Stimulated activated CD8-positive, alpha-beta memory T cell treated with anti-CD3 and anti-CD28 coated beads, Interleukin-4, amount 100 ng/mL, for 24 hours (primary cell): ENCODE data around the gene RAMP3.

Experiments
- DNase-seq: peaks from one replicate; pipeline ENCODE4 v3.0.0-alpha.2; 2020; ENCODE audit warnings: low read depth

The RAMP3 gene

DNA sequence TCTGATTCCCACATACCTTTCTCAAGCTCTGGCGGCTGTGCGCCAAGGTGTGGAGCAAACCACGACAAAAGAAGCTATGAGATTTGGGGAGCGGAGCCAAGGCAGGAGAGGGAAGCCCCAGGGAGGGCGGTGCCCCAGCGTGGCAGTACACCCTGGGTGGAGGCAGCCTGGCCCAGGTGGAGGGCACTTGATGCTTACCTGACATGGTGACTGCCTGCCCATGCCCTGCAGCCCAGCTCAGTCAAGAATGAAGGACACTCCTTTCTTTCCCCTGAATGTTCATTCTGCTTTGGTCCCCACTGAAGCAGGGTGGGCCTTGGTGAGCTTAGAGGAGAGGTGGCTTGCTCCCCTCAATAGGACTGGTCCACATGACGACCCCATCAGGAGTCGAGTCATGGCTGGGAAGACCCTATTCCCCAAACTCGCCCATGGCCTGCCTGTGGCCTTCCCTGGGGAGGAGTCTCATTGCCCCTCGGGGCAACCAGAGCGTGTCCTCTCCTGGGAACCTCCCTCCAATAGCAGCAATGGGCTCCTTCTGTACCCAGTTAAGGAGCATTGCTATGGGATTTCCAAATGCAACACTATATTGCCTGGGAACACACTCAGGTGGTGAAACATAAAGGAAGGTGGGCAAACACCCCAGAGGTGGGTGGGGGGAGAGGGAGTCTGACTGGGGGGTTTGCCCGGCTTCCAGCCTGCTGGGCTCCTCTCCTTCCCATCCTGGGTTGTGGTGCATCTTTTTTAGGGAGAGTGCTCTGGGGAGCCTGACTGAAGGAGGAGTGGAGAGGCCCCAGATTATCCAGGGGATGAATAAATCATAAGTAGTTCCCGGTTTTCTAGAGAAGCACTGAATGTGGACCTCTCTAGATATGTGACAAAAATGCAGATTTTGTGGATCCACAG lies 22.7 kb downstream of the RAMP3 start:
- no peak for DNase-seq

DNA sequence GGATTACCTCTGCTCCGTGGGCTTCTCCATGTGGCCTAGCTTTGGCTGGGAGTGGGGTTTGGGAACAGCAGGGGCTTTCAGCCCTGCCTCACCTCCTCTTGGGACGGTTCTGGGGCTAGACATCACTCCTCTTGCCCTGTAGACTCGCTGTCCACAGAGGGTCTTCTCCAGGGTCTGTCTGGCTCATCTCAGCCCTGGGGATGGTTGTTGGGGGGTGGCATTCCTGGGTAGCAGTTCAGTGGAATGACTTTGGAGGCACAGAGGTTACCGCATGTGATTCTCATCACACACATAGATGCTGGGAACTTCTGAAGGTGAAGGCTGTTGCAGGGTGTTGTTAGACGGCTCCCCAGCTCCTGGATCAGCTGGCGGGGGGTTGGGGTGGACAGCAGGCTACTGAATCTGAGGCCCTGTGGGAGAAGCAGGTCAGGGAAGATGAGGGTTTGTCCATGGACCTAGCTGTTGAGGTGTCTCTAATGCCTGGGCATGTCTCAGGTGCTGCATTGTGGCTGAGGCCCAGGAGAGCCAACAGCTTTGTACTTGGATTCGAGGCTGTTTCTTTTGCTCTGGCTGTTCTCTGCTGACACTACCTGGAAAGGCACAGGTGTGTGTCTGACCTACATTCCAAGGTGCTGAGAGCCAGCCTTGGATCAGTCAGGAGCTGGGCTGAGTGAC lies 23.8 kb downstream of the RAMP3 start:
- no peak for DNase-seq

DNA sequence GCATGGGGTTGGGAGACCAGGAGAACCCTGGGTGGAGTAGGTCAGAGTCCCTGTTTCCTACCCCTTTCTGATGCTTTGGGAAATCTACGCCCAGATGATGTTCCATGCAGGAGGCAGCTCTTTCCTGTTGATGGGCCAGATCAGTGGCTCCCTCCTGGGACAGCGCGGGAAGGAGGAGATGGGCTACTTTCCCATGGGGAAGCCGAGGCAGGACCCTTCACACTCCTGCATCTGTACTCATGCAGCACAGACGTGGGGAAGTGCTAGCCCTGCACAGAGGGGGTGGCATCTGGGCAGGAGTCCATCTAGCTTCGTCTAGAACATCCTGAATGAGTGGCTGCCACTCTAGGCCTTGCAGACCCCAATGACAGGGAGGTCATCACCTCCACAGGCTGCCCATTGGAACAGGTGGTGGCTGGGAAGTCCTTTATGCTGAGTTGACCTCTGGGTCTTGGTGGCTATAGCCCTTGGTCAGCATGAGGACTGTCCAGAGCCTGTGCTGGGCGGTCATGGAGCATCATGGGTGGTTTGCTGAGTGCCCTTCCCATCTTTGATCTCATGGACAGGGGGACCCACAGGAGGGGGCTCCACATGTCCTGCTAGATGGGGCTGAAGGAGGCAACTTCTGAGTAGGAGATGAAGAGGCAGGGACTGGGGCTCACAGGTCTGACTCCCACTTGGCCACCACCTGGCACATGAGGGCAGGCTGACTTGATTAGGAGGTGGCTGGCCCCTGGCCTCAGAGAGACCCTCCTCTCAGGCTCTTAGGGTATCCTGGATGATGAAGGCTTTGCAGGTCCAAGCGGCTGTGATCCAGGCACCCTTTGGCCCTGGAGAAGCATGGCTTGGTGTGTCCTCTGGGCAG lies 24.6 kb downstream of the RAMP3 start:
- no peak for DNase-seq

DNA sequence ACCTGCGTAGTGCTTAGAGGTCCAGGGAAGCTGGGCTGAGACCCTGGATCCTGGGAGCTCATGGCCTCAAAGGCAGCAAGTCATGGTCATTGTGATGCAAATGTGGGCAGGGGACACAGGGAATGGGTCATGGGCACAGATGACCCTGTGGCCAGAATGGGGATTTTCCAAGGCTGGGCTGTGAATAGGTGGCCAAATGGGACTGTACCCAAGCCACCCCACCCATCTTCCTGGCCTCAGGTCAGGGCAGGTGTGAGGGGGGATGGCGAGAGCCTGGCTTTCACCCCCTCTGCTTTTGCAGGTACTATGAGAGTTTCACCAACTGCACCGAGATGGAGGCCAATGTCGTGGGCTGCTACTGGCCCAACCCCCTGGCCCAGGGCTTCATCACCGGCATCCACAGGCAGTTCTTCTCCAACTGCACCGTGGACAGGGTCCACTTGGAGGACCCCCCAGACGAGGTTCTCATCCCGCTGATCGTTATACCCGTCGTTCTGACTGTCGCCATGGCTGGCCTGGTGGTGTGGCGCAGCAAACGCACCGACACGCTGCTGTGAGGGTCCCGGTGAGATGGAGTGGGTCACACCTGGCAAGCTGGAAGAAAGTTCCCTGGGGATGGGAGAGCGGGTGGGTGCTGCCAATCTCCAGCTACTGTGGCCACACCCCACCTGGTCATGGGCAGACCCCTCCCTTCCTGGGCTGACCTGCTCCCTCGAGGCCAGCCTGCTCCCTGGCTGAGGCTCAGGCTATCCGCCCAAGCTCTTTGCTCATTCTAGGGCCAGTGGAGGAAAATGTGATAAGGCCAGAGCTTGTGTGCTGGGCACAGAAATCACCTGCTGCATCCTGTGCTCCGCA lies 25.5 kb downstream of the RAMP3 start:
- no peak for DNase-seq

DNA sequence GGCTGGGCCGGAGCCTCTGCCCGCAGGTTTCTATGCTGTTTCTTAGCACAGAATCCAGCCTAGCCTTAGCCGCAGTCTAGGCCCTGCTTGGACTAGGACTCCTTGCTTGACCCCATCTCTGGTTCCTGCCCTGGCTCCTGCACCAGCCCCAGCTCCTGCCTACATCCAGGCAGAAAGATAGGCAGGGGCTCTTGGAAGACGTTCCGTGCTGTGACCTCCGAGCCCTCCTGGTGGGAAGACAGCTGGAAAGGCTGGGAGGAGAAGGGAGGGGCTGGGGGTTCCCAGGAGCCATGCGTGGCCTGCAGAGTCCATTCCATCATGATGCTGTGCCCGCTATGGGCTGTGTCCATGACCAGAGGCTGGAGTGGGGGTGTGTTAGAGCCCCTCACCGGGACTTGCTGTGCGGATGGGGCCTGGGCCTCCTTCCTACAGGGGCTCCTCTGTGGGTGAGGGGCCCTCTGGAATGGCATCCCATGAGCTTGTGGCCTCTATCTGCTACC lies 26.2 kb downstream of the RAMP3 start:
- no peak for DNase-seq

DNA sequence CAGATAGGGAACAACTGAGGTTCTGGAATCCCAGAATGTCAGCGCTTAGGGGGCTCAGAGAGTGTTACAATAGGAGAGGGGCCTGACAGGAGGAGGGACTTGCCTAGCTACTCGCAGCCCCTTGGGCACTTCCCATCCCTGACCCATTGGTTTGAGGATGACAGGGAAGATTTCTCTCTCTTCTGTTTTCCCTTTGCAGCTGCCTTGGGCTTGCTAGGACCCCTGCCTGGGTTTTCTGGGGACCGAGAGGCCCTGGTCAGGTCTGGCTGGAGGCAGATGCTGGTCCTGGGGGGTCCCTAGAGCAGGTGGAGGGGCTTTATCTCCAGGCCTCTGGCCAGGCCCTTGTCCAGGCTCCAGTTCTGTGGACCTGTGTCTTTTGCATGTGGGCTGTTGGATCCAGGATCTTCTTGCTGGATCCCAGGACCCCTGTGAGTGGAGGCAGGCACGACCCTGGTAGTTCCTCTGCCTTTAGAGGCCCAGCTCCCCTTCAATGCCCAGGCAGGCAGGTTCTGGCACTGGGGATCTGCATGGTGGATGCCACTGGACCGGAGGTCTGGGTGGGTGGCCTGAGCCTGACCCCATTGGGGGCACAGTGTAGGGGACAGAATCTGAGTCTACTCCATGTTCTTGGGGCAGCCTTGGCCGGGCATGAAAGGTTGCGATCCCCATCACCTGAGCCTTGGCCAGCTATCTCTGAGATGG lies 26.9 kb downstream of the RAMP3 start:
- no peak for DNase-seq

DNA sequence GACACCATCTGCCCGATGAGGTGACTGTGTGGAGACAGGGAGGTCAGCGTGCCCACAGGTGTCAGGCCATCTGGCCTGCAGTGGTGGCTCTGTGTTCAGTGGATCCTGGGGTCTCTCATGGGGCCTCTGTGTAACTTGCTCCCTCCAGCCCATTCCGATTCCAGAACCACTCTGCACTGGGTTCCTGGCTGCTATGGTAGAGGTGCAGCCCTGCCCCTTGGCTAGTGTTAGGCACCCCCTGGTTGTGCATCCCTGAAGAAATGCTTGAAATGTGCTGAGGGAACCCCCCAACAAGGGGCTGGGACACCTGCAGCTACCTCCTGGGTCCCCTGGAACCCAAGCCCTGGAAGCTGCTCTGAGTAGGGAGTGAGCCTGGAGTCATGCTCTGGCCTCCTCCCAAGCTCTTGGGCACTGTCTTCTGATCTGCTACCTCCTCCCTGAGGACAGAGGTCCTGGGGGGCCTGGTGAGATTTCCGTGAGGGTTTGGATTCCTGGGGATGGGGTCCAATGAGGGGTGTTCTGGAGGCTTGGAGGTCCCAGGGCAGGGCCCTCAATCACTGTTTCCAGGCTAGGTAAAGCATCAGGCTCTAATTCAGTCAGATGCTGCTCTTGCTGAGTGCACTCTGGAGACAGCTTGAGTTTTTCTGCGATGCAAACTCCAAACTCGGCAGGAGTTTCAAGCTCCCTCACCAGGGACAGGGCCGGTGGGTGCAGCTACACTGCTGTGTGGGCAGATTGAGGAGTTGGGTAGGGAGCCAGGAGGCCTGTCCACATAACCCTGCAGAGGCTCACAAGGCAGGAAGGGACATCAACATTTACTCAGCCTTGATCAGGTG lies 27.7 kb downstream of the RAMP3 start:
- no peak for DNase-seq

DNA sequence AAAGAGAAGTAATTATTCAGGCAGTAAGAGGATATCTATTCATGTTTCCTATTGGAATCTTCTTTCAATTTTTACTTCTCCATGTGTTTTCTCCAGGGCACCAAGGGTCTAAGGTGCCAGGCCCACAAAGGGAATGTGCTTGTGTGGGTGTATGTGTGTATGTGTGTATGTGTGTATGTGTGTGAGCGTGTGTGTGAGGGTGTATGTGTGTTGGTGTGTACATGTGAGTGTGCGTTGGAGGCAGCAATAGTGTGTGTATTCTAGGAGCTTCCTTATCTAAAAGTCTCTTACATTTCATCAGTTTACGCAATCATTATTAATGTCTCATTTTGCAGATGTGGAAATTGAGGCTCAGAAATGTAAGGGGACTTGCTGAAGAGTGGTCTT lies 28.3 kb downstream of the RAMP3 start:
- no peak for DNase-seq

DNA sequence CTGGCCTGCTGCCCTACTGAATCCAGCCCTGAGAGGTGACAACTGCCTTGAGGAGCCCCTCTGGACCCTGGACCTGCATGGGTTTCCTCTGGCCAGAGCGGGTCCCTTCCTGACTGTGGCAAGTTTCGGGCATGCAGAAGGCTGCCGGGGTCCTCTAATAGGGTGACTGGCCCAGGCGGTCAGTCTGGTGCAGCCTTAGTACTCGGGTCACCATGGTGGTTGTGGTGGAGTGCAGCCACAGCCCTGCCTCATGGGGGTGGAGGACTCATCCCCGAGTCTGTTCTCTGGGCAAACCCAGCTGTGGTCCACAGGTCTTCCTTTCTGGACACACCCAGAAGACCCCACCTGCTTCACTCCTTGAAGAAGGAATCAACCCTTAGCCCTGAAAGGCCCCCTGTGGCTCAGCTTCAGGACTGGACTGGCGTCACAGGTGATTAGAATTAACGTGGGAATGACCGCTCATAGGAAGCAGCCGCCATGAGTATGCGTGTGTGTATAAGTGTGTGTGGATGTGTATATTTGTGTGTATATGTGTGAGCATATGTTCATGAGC lies 28.7 kb downstream of the RAMP3 start:
- DNase-seq = no peak

DNA sequence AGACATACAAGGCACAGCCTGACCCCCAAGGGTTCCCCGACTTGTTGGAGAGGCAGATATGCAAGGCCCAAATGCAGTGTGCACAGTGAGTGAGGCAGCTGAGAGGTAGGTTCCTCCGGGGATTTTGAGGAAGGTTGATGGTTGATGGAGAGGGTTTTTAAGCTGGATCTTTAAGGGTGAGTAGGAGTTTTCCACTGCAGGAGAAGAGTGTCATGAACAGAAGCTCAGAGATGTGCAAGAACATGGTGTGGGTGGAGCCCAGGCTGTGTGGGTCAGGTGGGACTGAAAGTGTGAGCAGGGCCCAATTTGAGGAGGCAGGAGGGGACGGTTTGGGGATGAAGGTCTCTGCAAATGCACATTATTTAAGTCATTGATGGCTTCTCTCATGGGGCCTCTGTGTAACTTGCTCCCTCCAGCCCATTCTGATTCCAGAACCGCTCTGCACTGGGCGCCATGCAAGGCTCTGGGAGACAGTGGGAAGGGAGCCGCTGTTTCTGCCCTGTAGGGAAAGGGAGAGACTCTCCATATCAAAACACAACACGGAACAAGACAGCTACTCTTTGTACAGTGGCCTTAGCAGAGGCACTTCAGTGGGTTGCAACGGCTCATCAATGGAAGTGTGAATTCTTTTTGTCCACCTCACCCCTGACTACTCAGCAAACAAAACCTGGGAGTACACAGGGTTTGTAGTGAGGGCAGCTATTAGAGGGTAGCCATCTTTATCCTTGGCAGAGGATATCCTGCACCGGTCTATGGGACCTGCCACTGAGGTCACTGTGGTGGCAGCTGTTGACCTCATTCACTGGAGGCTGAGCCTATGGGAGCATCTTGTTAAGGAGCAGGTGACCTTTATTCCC lies 29.7 kb downstream of the RAMP3 start:
- no peak for DNase-seq

DNA sequence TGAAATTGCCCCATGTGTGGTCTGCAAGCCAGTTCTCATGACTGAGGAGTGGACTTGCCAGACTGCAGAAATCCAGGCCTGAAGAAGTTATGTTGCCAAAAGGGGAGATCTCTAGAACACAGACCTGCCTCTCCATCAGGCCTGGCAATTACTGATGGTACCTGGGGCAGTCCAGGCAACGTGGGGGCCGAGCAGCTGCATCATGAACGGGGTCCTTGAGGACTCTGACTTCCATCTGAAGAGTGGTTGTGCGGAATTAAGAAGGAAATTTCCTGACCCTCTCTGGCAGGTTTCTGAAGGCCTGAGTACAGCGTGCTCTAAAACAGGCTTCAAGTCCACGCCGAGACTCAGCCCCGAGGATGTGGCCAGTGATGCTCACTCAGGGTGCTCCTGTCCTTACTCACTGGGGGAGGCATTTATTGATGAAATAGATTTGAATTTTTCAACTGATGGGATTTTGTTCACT lies 30.4 kb downstream of the RAMP3 start:
- no peak for DNase-seq

DNA sequence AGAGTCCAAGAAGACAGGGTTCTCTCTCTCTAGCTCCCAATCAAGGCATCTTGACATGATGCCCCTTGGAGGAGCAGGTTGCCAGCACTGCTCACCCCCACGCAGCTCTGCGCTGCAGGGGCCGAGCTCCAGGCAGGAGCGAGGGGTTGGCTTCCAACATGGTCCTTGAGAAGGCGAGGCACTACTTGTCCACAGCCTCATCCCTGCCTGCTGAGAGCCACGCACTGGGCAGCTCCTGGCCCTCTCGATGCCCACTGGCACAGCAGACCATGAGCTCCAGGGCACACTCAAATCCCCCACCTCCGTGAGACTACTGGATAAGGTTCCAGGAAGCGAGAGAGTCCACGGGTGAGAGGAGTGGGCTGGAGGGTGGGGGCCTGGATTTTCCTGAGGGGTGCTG lies 31.1 kb downstream of the RAMP3 start:
- no peak for DNase-seq

DNA sequence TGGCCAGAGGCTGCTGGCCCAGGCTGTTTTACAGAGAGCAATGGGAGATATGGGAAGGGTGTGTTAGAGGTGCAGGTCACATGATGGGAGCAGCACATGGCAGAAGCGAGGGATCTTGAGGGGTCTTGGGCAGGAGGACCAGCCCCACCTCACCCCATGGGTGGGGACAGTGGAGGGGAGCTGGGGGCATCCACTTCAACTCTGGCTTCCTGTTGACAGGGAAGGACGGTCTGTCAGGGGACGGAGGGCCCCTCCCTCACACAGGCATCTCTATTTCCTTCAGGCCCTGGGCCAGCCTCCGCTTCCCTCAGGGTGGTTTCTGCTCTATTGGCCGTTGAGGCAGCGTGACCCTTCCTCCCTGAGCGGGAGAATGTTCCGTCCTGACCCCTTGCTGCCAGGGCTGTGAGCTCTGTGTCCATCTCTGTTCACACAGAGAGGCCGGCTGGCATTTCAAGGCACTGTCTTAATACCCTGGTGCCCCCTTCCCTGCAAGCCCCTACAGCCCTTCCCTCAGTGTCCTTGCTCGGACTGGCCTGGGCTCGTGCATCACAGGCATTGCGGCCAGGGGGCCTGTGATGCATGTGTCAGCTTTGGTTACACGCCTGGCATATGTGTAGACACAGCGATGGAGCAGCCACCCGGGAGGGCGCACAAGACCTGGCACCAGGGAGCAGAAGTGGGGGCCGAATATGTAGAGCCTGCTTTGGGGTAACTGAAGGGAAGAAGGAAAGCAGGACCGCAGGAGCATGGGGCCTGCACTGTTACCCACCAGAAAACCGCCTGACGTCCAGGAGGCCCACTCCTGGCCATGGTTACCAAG lies 31.8 kb downstream of the RAMP3 start:
- DNase-seq = no peak

DNA sequence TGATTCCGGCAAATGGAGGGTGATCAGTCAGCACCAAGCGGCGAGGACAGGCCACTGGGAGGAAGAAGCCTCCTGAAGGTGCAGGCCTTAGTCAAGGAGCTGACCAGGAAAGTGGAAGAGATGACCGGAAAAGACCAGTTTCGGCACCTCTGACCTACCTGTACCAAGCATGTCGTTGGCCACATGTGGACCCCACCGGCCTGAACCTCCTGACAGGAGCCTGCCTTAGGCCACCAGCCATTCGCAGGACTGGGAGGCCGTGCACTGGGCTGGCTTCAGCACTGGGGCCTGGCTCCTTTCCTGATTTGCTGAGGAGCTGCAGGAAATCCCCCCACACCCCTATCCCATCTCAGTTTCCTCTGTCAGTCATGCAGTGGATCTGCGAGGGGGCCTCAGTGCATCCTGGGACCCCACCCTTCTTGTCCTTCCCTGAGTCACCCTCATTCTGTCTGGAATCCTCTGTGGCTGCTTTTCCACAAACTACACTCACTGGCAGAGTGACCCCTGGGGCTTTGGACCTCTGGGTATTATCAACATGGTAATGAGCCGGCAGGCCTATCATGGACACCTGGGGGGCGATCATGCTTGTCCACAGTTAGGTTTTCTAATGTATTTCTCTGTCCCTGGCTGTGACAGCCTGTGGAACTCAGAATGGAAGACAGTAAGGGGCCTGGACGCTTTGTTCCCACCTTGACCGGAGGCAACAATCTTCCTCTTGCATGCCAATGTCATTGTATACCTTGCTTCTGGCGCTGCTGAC lies 33.0 kb downstream of the RAMP3 start:
- DNase-seq = no peak

DNA sequence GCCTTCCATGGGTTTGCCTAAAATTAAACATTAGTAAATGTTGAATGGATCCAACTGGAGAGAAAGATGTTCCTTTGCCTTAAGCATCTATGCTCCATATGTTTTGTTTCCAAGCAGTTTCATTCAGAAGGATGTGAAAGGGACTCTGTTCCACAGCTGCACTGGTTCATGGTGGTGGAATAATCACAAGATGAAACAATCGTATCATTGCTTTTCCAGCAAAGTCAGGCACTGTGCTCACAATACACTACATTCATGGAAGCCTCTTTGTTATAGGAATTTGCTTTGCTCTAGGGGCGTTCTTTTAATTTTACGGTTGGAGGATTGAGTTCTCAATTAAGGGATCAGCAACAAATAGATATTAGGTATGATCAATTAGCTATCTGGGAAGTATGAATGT lies 33.8 kb downstream of the RAMP3 start:
- no peak for DNase-seq

DNA sequence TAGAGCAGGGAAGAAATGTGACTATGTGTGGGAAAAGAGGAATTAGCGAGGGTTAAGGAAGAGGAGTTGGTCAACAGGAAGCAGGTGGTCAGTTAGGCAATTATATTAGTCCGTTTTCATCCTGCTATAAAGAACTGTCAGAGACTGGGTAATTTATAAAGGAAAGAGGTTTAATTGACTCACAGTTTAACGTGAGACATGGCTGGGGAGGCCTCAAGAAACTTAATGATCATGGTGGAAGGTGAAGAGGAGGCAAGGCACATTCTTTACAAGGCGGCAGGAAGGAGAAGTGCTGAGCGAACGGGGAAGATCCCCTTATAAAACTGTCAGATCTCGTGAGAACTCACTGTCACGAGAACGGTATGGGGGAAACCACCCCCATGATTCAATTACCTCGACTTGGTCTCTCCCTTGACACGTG lies 35.0 kb downstream of the RAMP3 start:
- no peak for DNase-seq

DNA sequence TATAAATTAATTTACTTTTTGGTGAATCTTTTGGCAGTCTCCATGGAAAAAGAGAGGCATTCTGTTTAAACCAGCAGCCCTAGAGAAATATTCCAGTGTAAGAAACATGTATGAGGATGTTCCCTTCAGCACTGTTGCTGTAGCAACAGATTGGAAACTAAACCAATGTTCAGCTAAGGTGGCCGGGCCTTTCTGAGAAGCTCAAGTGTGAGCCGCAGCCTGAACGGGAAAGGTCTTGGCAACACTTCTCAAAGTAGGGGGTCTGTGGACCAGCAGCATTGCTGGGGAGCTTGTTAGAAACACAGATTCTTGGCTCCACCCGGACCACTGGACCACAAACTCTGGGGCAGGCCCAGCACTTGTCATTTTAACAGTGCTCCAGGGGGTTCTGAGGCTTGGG lies 36.2 kb downstream of the RAMP3 start:
- no peak for DNase-seq
